Gastroesophageal sphincter (tissue), 3 donors: ENCODE results near the gene PYCR2.

ENCODE experiments used
- CTCF ChIP-seq, 4 experiments: fragments of 200-600 bp in 2 of 4; fragments of 450-650 bp in 2 of 4; sonication (generic) in 1 of 4; IDR thresholded peaks; one replicate each; pipeline ENCODE4 v1.5.1; 2017 to 2019; ENCODE audit warnings: antibody characterized with exemption in 4 of 4, mild to moderate bottlenecking in 2 of 4, moderate library complexity in 2 of 4
- EP300 ChIP-seq: sonication (generic); formaldehyde crosslinking; IDR thresholded peaks from one replicate; pipeline ENCODE4 v1.6.1; 2017; ENCODE audit warnings: antibody characterized with exemption, mild to moderate bottlenecking

GRCh38 chr1:225962440-225962975, 38.5 kb upstream of the PYCR2 start:
- TF ChIP-seq CTCF (IDR thresholded peaks at IDR 0.05) (peak in 2 of 4 experiments; percentile 16 to 58), EP300 (no peak)
